Activated CD4-positive, alpha-beta T cell treated with anti-CD3 and anti-CD28 coated beads, Interleukin-2, Interleukin-4, amounts not matched to agents 100 ng/mL and 50 ng/mL, durations not matched to agents 16 hours and 8 hours (primary cell): Measurements from ENCODE around the gene MYO5B.

Source experiments
- DNase-seq: peaks from one replicate; pipeline ENCODE4 v3.0.0-alpha.2; 2020; ENCODE audit warnings: low spot score

The MYO5B gene

DNA sequence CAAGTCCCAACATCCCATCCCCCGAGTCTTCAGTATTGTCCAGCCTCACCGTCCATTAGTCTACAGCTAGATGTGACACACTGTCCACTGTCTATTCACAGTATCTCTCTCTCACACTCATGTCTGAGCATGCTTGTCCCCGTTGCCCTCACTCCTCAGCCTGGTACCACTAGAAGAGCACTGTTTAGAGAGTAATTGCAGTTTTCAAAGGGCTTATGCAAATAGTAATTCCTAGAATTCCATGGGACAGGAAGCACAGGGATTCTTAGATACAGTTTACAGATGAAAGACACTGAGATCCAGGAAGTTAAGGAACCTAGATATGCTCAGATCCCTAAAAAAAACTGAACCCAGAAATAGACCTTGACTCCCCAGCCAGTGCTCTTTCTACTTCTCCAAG, 125.5 kb downstream of the MYO5B start:
- no peak for DNase-seq

GRCh38 chr18:50065527-50065926, 129.4 kb downstream of the MYO5B start:
- no peak for DNase-seq

GRCh38 chr18:50065039-50065438, 129.9 kb downstream of the MYO5B start:
- DNase-seq: no peak

- no peak for DNase-seq
Observed at GRCh38 chr18:50061876-50062517, 132.9 kb downstream of the MYO5B start.

DNA sequence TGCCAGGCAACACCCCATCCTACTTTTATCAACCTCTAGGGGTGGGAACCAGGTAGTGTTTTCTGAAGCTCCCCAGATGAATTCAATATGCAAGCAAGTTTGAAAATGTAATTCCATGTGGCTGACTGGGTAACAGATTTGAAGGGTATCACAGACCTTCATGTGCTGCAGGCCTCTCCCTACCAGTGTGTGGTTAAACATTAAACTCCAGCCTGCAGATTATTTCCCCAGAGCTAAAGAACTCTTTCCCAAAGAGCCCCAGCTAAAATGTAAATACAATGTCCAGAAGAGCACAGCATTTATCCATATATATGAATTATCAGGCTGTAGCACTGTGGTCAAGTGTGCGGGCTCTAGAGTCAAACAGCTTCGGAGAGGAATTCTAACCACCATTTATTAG, 134.1 kb downstream of the MYO5B start:
- DNase-seq: no peak

DNA sequence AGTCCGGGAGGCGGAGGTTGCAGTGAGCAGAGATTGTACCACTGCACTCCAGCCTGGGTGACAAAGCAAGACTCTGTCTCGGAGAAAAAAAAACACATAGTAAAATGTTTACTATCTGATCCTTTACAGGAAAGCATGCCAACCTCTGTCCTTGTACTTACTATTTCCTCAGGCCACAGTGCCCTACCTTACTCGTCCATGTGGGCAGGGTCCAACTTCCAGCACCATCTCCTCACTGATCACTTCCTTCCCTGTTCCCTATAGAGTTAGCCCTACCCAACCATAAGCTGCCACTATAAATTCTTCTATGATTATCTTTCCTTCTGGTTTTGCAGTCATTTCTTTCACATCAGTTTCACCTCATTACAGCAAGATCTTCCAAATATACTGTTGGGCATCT, 136.2 kb downstream of the MYO5B start:
- no peak for DNase-seq

- DNase-seq: no peak
Observed at GRCh38 chr18:50057009-50057408, 137.9 kb downstream of the MYO5B start.

DNA sequence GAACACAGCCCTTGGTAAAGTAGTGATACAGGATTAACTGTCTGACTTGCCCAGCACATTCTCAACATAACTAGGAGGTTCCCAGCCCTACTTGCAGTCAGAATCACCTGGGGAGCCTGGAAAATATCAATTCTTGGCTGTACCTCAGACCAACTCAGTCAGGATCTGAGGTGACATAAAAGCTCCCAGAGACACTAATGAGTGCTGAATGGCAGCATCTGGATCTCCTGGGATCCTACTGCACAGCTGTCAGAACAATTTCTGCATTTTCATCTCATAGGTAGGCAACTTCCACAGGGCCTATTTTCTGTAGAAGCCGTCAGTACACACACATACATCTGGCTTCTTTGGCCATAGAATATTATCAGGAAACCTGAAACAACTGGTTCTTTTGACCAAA, 138.8 kb downstream of the MYO5B start:
- DNase-seq: no peak

- DNase-seq: no peak
Observed at GRCh38 chr18:50055488-50055887, 139.5 kb downstream of the MYO5B start.

- DNase-seq: no peak
Observed at GRCh38 chr18:50053111-50053510, 141.8 kb downstream of the MYO5B start.

DNA sequence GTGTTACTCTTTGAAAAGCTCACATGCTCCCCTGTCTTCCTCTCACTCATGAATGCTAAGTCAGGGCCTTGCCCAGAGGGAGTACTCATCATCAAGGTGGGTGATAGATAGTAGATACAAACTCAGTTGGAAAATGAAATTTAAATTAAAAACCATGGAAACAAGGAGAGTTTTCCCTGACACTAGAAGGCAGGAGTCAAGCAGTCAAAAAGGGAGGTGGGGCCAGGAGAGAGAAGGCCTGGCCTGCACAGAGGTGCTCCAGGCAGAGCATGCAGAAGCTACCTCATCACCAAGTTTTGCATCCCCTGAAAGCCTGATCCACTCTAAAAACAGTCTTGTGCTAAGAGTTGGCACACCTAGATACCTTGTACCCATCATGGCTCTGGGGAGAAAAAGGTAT, 143.7 kb downstream of the MYO5B start:
- no peak for DNase-seq

- no peak for DNase-seq
Observed at GRCh38 chr18:50045126-50045525, 149.8 kb downstream of the MYO5B start.

- no peak for DNase-seq
Observed at GRCh38 chr18:50044402-50044801, 150.5 kb downstream of the MYO5B start.

DNA sequence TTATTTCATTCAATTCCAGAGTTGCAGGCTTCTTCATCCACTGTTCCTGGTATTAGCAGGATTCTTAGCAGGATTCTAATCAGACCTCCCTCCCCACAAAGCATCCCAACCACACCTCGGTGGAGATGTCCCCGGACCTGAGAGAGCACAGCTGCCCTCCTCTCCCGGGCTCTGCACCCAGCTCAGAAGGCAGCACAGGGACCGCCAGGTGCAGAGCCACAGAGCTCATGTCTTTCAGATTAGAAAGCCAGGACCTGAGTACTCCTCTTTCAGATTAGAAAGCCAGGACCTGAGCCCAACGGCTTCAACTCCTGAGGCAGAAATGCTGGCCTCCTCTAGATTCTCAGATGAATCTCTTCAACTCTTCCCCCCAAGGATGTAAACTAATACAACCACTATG, 152.3 kb downstream of the MYO5B start:
- DNase-seq: no peak

DNA sequence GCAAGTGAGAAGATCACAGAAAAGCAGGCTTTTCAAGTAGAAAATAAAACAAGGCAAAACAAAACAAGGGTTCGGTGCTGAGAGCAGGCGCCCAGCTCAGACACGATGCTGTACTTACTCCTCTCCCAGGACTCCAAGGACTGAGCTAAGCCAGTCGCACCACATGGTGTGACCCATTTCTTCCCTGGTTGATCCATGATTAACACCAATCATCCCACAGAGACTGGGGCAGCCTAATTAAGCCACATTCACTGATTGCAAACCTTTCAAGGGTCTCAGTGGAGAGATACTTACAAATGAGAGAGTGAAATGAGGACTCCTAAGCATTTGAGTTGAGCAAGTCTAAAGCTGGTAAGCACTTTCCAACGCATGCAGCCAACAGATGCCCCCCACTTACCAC, 155.2 kb downstream of the MYO5B start:
- DNase-seq: no peak

DNA sequence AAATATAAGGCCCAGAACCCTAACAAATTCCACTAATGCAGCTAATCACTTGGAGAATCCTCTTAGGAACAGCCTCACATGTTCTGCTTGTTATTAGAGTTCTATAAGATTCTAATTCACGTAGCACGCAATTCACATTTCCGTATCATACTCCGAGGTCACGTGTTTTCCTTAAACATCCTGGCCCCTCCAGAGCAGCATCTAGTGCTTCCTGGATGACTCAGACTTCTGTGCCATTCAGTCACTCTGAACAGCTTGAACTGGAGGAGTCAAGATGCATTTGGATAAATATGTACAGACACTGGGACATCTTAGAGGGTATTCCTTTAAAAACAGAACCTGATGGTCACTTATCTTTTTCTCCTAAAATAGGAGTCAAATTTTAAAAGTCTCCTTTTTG, 156.5 kb downstream of the MYO5B start:
- peak; percentile 31 for DNase-seq

DNA sequence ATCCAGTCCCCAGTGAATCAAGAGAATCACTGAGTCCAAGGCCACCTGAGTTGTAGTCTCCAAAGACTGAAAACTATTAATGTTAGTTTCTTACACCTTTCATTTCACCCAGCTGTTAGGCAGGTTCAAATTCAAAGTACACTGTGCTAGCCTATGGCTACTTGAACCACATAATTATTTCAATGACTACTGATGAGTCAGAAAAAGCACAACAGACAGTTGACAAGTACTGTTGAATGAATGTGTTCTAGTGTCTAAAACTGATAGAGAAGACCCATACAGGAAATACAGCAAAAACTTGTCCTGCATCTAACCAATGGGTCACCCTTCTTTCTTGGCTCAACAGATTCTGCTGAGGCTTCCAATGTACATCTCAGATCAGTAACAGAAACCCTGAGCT, 160.9 kb downstream of the MYO5B start:
- DNase-seq: no peak

GRCh38 chr18:50033004-50033403, 161.9 kb downstream of the MYO5B start:
- DNase-seq: no peak

GRCh38 chr18:50030146-50030545, 164.8 kb downstream of the MYO5B start:
- DNase-seq: no peak

DNA sequence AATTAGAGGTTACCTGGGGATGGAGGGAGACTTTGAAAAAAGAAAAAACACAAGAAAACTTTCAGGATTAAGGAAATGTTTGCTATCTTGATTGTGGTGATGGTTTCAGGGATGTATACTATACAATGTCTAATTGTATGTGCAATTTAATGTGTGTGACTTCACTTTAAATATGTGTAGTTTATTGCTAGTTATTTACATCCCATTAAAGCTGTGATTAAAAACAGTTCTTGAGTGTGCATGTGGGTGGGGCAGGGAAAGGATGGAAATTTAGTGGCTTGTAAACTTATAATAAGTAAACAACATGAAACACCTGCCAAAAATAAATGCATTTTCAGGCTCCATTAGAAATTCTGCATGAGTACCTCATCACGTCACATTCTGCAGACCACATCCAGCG, 167.0 kb downstream of the MYO5B start:
- no peak for DNase-seq

- no peak for DNase-seq
Observed at GRCh38 chr18:50024466-50024865, 170.5 kb downstream of the MYO5B start.

DNA sequence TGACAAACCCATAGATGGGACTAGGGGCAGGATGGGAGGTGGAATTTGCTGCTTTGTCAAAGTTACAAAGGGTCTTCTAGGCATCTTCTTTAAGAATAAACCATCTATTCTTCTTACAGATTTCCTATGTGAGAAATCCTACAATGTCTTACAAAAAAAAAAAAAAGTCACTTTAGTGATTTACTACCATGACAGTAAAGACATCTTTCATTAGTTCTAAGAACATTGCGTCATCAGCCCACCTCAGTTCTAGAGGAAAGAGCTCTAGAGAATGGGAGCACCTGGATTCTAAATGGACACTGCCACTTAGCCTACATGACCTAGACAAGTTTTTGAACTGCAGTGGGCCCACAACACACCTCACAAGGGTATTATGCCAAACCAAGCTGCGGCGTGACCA, 172.0 kb downstream of the MYO5B start:
- no peak for DNase-seq

- no peak for DNase-seq
Observed at GRCh38 chr18:50014606-50015005, 180.3 kb downstream of the MYO5B start.

DNA sequence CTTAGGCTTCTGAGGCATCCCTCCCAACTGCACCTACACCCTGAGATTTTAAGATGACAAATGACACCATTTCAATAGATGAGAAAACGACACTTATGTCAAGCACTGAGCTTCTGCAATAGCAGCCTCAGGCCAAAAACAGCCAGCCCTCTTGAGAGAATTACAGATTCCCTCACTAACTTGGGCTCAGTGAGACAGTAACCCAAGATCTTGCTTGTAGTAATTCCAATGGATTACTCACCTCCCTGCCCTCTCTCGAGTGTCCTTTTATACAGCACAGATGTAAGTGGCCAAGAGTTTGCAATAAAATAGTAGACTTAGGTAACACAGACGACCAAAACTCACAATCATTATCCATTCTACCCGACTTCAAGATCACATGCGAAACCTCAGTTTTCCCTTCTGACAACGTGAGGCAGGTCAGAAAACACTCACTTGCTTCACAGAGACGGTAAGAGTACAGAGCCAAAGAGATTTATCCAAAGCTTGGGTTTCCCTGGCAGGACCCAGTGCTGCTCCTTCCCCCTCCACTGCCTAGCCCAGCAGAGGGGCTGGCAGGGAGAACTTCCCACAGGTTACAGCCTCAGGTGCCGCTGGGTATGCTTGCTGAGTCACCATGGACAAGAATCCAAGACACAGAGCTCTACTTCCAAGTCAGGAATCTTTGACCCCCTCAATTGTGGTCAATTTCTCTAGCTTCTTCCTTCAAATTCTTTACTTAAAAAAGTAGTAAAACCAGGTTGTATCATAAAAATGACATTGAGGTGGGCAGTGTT, 181.4 kb downstream of the MYO5B start:
- no peak for DNase-seq
